ENCODE results near the gene TFDP1.

The TFDP1 gene

GRCh38 chr13:113663934-113664333, 79.4 kb downstream of the TFDP1 start:
- DNase-seq (ENCODE audit: low read depth in 2 of 2), result no peak

GRCh38 chr13:113664751-113665596, 80.4 kb downstream of the TFDP1 start:
- no peak for DNase-seq (ENCODE audit: low read depth in 2 of 2)
- no peak overlapping the region for H3K4me3 ChIP-seq (replicated peaks in 1 of 2; ENCODE audit: low read depth in 2 of 2, low read length in 2 of 2)
- TF ChIP-seq CTCF (IDR thresholded peaks at IDR 0.05; ENCODE audit: low read depth, low read length), result no peak

More at GRCh38 chr13:113663934-113664333, 79.4 kb downstream of the TFDP1 start:
- TF ChIP-seq CTCF (IDR thresholded peaks at IDR 0.05; ENCODE audit: low read depth, low read length), result no peak
- H3K4me3 ChIP-seq (replicated peaks in 1 of 2; ENCODE audit: low read depth in 2 of 2, low read length in 2 of 2), result no peak overlapping the region

- TF ChIP-seq CTCF (IDR thresholded peaks at IDR 0.05; ENCODE audit: low read depth, low read length), result no peak
- DNase-seq (ENCODE audit: low read depth in 2 of 2), result no peak
- no peak overlapping the region for H3K4me3 ChIP-seq (replicated peaks in 1 of 2; ENCODE audit: low read depth in 2 of 2, low read length in 2 of 2)
Observed at GRCh38 chr13:113665597-113666328, 81.2 kb downstream of the TFDP1 start.

- no peak for TF ChIP-seq CTCF (IDR thresholded peaks at IDR 0.05; ENCODE audit: low read depth, low read length)
- no peak for DNase-seq (ENCODE audit: low read depth in 2 of 2)
- no peak overlapping the region for H3K4me3 ChIP-seq (replicated peaks in 1 of 2; ENCODE audit: low read depth in 2 of 2, low read length in 2 of 2)
Observed at GRCh38 chr13:113666329-113666670, 81.7 kb downstream of the TFDP1 start.

GRCh38 chr13:113666951-113667701, 82.6 kb downstream of the TFDP1 start, which contains the start of gene GRK1:
TSS of gene GRK1 (plus strand) at chr13:113667219. CDS start at chr13:113667387, 168 bp downstream.
- DNase-seq (ENCODE audit: low read depth in 2 of 2), result no peak
- no peak within 1 kb of the TSS for H3K4me3 ChIP-seq (replicated peaks in 1 of 2; ENCODE audit: low read depth in 2 of 2, low read length in 2 of 2)
- no peak for TF ChIP-seq CTCF (IDR thresholded peaks at IDR 0.05; ENCODE audit: low read depth, low read length)

GRCh38 chr13:113667771-113668490, 83.4 kb downstream of the TFDP1 start:
- no peak for TF ChIP-seq CTCF (IDR thresholded peaks at IDR 0.05; ENCODE audit: low read depth, low read length)
- no peak overlapping the region for H3K4me3 ChIP-seq (replicated peaks in 1 of 2; ENCODE audit: low read depth in 2 of 2, low read length in 2 of 2)
- DNase-seq (ENCODE audit: low read depth in 2 of 2), result no peak
